Measurements from ENCODE around the gene VPS13D.

- TF ChIP-seq CTCF (IDR thresholded peaks at IDR 0.05) (no peak), POLR2A (IDR thresholded peaks at IDR 0.05) (no peak), POLR2AphosphoS5 (IDR thresholded peaks at IDR 0.05) (no peak), EP300 (IDR thresholded peaks at IDR 0.05) (no peak)
These were observed 325.9 kb downstream of the VPS13D start for GRCh38 chr1:12555411-12556367.
